A549 treated with dexamethasone at 1 μM for 4 hours (cell line): ENCODE measurements around the gene TRIM10. TPM values are rescaled to one million over a fixed set of nuclear protein-coding genes. Genes with fewer than 3 reads are reported as not detected.

Experiments
- total RNA-seq: library from RNA; stranded (reverse); fragments of 200-300 nt; extraction: Qiagen RNA extraction; gene quantifications from 5 replicates; pipeline ENCODE4 v1.2.3, GENCODE V29; 2022

The TRIM10 gene, protein sequence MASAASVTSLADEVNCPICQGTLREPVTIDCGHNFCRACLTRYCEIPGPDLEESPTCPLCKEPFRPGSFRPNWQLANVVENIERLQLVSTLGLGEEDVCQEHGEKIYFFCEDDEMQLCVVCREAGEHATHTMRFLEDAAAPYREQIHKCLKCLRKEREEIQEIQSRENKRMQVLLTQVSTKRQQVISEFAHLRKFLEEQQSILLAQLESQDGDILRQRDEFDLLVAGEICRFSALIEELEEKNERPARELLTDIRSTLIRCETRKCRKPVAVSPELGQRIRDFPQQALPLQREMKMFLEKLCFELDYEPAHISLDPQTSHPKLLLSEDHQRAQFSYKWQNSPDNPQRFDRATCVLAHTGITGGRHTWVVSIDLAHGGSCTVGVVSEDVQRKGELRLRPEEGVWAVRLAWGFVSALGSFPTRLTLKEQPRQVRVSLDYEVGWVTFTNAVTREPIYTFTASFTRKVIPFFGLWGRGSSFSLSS
- total RNA-seq = 0.04 TPM in 1 of 5 replicates, not detected in the others

DNA sequence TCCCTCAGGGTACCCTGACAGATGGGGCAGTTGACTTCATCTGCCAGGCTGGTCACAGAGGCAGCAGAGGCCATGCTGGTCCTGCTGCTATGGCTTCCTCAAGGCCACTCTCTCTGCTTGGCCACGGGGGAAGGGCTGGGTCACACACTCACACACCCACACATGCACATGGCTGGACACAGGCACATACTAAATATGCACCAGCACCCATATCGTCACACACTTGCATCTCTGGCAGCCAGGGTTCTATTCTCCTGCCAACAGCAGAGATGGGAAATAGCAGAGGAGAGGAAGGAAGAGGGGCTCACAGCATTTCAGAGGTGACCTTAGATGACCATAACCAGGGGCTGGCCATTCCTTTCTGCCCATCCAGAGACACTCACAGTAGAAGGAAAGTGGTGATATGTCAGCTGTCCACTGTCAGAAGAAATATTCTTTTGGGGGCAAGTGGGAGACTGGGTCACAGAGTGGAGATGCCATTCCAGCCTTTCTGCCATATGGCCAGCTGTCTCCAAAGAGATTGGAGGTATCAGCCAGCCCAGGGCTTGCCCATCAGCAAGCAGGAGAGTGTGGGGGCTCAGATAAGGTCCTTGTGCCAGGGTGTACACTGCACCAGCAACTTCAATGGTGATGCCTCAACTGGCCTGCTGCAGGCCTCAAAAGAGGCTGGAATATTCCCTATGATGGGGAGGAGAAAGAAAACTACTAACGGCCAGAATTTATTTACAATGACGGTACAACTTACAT lies at the start of gene TRIM10:
Gene TRIM10 (minus strand): TSS at position 427 of the 747 bp plus-strand sequence. CDS start 353 bp downstream, at position 74.

DNA sequence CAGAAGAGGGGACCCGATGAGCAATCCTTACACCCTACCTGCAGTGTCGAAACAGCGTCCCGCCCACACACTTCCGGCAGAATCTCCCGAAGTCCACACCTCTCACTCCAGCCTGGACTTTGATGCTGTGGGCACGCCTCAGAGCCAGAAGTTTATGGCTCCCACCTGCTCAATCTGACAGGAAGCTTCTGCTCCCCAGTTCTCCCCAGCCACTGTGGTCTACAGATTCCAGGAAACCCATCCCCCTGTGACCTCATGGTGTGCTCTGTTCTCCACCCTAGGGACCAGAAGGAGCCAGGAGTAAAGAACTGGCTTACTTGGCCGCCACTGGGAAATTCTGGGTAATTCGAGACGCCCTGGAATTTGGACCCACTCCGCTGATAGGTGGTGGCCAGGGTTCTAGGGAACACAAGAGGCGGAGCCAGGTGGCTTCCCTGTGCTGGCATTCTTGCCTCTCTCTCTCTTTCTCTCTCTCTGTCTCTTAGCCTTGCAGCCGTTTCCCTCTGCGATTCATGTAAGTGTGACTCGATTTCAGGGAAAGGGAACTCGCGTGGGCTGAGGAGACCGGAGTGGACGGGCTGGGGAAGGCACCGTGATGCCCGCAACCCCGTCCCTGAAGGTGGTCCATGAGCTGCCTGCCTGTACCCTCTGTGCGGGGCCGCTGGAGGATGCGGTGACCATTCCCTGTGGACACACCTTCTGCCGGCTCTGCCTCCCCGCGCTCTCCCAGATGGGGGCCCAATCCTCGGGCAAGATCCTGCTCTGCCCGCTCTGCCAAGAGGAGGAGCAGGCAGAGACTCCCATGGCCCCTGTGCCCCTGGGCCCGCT lies 2.3 kb upstream of the TRIM10 start, which contains the start of gene TRIM15:
Gene TRIM15 (plus strand): TSS at position 457 of the 828 bp plus-strand sequence. CDS start 139 bp downstream, at position 596.

DNA sequence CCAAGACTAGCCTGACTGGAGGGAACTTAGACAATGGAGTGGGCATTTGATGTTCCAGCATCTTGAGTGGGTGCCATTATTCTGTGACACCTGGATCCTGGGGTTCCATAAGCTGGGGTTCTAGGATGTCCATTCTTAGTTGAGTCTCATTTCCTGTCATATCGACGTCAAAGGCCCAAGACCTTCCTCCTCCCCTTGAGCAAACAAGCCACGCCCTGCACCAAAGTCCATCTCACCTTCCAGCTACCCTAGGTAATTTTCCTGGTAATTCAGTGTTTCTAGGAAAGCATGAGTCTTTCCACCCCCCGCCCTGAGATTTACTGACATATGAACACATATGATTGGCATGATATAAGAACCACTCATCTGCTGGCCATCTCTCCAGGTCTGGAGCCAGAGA lies 25.3 kb downstream of the TRIM10 start, which contains the start of gene TRIM40:
Gene TRIM40 (plus strand): TSS at position 384 of the 400 bp plus-strand sequence. CDS start 897 bp downstream, outside the sequence.

DNA sequence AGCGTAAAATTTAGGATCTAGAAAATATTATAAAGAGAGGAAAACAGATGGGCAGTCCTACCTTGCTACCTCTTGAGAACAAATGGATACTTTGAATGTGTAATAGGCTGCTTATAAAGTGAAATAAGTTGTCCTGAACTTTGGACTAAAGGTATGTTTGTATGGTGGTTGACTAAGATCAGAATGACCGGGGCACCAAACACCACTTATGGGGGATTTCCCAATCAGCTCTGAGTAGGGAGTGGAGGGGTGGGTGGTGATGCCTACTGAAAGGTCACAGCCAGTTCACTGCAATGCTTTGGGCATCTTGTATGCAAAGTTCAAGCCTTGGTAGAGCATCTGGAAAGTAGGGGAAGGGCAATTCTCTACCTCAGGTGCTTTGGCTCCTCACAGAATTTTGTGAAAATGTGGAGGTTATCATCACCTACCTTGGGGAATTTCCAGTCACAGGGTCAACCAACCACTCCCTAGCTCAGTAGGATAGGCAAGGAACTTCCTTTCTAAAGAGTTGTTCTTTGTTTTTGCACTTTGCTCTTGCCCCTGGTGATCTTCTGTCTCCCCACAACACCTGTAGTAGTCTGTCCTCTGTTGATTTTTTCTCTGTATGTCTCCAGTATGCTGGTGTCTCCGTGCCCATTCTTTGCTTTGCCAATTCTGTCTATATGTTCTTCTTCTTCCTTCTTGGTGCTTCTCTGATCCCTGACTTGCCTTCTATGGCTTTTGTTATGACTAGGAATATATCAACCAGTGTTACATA lies 47.8 kb downstream of the TRIM10 start, which contains the start of gene TRIM31:
Gene TRIM31 (minus strand): TSS at position 88 of the 757 bp plus-strand sequence. CDS start 285 bp downstream, outside the sequence.

Other genes starting within 250 kb of the TRIM10 start
- gene HLA-A, start 218.7 kb downstream of the TRIM10 start, total RNA-seq = 120 to 143 TPM (median 135 TPM) in 5 replicates
- gene POLR1H, start 99.9 kb downstream of the TRIM10 start, total RNA-seq = 29.0 to 31.5 TPM (median 30.1 TPM) in 5 replicates
- gene PPP1R11, start 94.0 kb downstream of the TRIM10 start, total RNA-seq = 37.8 to 43.5 TPM (median 41.4 TPM) in 5 replicates
- 0.06 to 0.10 TPM in 2 of 5 replicates, not detected in the others for gene RNF39, start 85.4 kb downstream of the TRIM10 start, total RNA-seq
- 0.69 to 0.76 TPM (median 0.70 TPM) in 5 replicates for gene TRIM31, start 48.1 kb downstream of the TRIM10 start, total RNA-seq
- gene TRIM40, start 25.1 kb downstream of the TRIM10 start, total RNA-seq = not detected in 5 replicates
- not detected in 5 replicates for gene TRIM15, start 2.3 kb upstream of the TRIM10 start, total RNA-seq
- 27.4 to 30.7 TPM (median 28.7 TPM) in 5 replicates for gene TRIM26, start 52.2 kb upstream of the TRIM10 start, total RNA-seq
- gene TRIM39, start 165.7 kb upstream of the TRIM10 start, total RNA-seq = 6.1 to 7.7 TPM (median 6.9 TPM) in 5 replicates
- 58.2 to 72.2 TPM (median 64.0 TPM) in 5 replicates for gene RPP21, start 183.9 kb upstream of the TRIM10 start, total RNA-seq